GM21515 (cell line): Measurements from ENCODE around the gene GPSM1.
A peak's percentile ranks its signal among the peaks of the same experiment; 100 is the strongest.

ENCODE experiments used
- ATAC-seq: cut with Tn5 transposase; IDR thresholded peaks from one replicate; pipeline ENCODE4 v1.9.1; 2021; ENCODE audit not compliant: unreplicated experiment

The GPSM1 gene

DNA sequence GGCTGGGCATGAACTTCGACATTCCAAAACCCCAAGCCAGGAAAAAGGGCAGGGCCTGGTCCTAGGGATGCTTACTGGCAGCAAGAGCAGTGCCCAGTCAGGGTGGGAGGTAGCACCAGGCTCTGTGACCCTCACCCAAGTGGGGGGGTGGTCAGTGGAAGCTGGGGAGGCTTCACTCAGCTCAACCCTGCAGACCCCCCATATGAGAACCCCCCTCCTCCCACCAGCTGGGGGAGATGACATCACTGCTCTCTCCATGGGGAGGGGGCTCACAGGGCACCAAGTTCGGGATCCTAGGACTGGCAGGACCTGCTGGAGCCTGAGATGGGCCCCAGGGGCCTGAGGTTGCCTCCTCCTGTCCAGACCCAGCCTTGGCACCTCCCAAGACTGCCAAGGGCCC lies 31.5 kb downstream of the GPSM1 start:
- no peak for ATAC-seq

DNA sequence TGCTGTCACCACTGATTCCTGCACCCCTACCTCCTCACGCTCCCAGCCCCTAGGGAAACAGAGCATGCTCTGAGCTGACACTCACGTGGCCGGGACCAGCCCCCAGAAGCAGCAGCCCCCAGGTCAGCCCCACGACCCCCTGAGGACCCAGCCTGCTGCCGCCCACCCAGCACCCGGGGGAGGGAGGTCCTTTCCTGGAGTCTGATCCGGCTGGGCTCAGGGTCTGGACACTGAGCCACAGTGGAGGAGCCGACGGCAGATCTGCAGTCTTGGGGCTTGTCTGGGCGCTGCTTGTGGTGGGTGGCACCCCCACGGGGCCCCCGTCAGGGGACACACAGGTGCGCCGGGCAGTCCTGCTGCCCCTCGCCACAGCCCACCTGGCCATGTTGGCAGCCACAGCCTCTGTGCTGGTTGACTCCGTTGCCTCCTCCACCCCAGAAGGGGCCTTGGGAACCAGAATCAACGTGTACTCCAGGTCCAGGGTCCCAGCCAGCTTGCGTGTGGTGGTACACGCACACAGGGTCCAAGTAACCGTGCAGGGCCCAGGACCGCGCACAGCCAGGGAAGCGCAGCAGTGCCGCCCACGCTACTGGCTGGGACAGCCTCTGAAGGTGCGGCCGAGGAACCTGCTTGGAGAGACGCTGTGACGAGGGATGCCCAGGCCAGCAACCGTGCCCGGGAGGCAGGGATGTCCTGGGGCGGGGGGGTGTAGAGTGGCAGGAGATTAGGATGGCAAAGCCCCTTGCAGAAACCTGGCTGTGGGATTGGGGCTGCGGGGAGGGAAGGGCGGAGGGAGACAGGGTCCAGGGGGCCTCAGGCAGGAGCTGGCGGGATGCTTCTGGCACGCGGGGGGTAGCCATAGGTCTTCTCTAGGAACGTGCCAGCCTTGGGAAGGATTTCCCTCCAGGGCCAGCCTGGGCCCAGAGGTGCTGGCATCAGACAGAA lies 32.7 kb downstream of the GPSM1 start:
- ATAC-seq, result no peak

- ATAC-seq, result no peak
These were observed 33.9 kb downstream of the GPSM1 start for GRCh38 chr9:136361047-136361753.

DNA sequence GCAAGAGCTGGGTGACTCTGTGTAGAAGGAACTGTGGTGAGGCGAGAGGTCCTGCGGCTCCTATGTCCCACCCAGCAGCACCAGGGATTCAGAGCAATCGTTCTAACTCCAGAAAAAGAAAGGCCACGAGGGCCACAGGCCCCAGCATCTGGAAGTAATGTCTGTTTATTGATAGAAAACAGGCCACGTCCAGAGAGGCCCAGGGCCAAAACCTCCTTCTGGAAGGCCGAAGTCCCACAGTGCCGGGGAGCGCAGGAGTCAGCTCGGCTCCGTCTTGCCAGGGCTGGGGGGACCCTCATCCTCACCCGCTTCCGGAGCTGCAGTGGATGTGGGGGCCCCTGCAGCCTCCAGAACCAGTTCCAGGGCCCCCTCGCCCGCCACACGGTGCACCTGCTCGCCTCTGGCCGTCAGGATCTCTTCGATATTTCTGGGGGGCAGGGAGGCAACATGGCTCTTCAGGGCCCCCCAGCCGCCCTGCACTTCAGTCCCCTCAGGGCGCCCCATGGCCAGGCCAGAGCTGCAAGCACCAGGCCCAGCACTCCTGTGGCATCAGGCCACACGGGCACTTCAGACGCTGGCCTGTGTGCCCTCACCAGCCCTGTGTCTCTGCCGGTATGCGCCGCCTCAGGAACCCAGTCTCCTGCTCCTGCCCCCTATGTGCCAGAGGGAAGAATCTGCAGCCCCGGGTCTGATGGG lies 34.6 kb downstream of the GPSM1 start:
- ATAC-seq, result no peak

DNA sequence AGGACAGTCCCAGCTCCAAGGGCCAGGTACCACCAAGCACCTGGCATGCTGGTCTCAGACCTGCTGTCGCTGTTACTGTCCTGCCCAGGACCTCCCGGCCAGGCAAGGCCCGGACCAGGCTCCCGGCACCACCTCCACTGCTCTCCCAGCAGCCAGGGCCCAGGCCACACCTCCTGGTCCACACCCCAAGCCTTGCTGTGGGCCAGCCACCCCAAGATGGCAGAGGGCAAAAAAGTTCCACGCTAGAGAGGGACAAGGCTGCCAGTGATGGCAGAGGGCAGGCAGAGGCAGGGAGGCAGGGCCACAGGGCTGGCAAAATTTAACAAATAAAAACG lies 35.1 kb downstream of the GPSM1 start:
- ATAC-seq, result no peak

DNA sequence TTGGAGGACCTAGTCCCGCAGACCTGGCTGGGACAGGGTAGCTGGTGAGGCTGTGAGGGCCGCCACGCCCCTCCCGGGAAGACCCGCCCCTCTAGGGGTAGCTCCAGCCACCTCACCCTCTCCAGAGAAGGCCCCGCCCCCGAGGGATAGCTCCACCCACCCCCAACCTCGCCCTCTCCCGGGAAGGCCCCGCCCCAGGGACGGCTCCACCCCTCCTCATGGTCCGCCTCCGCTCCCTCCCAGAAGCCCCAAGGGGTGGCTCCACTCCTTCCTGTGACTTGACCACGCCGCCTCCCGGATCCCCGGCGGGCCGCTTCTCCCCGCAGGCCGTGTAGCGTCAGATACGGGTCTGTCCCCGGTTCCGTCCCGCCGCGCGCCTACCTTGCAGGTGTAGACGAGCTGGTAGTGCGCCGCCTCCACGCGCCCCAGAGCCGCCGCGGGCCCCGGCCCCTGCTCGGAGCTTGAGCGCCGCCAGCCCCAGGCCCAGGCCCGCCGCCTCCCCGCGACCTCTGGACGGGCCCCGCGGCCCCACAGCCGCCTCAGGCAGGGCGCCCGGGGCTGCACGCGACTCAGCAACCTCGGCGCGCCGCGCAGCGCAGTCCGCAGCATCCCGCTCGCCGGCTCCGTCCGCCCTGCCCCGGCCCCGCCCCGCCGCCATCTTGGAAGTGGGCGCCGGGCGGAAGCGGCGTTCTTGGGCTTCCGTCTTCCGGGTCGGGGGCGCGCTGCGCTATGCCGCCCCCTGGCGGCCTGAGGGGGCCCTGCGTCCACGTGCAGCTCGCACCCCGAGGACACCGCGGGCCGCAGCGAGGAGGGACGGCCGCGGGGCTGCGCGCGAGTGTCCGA lies 36.0 kb downstream of the GPSM1 start, which contains the start of gene DNLZ:
TSS of gene DNLZ (minus strand) at position 639 of the 843 bp plus-strand sequence. CDS start at position 609, 30 bp downstream.
- peak; percentile 63 for ATAC-seq

- no peak for ATAC-seq
These were observed 36.8 kb downstream of the GPSM1 start for GRCh38 chr9:136363949-136364748.

DNA sequence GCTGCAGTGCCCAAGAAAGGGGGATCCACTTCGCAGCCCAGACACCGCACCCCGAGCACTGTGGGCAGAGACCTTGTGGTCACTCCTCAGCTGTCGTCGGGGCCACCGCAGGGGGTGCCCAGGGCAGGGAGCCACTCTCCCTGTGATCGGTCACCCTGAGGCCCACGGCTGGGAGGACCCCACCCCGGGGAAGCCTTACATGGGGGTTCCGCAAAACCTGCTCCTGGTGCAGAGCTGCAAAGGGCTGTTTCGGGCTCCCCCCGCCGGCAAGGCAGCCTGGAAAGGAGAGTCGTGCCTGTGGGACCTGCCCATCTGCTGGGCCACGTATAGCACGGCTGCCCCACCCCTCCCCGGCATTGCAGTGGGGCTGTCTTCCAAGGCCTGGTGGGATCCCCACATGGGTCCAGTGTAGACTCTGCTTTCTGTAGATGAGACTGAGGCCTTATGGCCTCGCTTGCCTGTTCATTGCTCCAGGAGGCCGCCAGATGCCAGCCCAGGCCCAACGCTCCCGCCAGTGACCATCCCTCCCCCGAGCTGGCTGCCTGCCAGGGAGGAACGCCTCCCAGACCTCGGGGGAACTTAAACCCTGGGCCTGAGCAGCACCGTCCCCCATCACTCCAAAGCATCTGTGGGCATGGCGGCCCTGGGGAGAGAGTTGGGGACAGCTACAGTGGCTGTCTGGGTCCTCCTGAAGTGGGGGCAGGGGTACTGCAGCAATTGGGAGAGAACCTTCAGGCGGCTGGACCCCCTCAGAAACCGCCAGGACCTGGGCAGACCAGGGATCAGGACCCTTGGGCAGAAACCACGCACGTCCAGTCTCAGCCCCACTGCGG lies 37.8 kb downstream of the GPSM1 start:
- ATAC-seq, result no peak

GRCh38 chr9:136365775-136366222 lies 38.5 kb downstream of the GPSM1 start:
- ATAC-seq, result no peak

GRCh38 chr9:136366826-136367225 lies 39.5 kb downstream of the GPSM1 start:
- ATAC-seq, result no peak

- no peak for ATAC-seq
These were observed 40.2 kb downstream of the GPSM1 start for GRCh38 chr9:136367296-136368145.

- no peak for ATAC-seq
These were observed 40.9 kb downstream of the GPSM1 start for GRCh38 chr9:136368190-136368589.

GRCh38 chr9:136370037-136370436 lies 42.7 kb downstream of the GPSM1 start:
- no peak for ATAC-seq

GRCh38 chr9:136370687-136371532 lies 43.6 kb downstream of the GPSM1 start:
- ATAC-seq, result no peak

DNA sequence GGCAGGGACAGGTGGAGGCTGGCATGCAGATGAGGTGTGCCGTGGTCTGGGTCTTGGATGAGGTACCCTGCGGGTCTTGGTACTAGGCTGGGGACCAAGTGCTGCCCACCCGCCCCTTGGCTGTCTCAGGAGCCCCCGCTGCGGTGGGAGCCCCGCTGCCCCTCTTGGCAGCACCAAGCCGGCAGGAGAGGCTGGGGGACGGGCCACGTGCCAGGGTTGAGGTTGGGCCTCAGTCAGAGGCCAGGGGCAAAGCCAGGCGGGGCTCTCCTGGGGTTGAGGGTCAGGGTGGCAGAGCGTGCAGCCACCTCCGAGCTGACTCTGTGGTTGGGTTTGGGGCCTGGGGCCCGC lies 44.2 kb downstream of the GPSM1 start:
- ATAC-seq, result no peak

DNA sequence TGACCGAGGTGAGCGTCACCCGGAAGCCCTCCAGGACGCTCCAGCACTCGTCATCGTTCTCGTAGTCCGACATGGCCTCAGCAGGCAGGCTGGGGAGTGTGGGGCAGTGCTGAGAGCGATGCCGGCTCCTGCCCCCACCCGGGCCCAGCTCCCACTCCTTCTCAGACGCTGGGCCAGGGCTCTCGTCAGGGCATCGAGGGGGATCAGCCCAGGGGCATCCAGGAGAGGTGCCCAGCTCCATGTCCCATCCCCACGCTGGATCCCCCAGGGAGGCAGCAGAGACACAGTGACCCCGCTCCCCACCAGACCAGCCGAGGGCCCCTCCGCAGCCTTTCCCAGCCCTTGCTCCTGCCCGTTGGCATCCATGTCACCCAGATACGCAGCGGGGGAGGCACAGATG lies 44.7 kb downstream of the GPSM1 start:
- ATAC-seq, result no peak
